Astrocyte (in vitro differentiated cells and primary cell): Measurements from ENCODE around the gene CDON.

Source experiments
- EZH2 ChIP-seq: IDR thresholded peaks from 2 replicates; pipeline ENCODE4 v1.6.1; 2012; ENCODE audit warnings: mild to moderate bottlenecking, low read length, inconsistent platforms; ENCODE audit not compliant: insufficient read depth
- TF ChIP-seq, protein P1 (sequence below): IDR thresholded peaks from 2 replicates; pipeline ENCODE4 v1.5.1; 2011; ENCODE audit warnings: low read depth, mild to moderate bottlenecking, inconsistent platforms, low read length, moderate library complexity; ENCODE audit not compliant: insufficient read depth

GRCh38 chr11:126048197-126048596 is 14.5 kb downstream of the CDON start:
- TF ChIP-seq, protein P1, sequence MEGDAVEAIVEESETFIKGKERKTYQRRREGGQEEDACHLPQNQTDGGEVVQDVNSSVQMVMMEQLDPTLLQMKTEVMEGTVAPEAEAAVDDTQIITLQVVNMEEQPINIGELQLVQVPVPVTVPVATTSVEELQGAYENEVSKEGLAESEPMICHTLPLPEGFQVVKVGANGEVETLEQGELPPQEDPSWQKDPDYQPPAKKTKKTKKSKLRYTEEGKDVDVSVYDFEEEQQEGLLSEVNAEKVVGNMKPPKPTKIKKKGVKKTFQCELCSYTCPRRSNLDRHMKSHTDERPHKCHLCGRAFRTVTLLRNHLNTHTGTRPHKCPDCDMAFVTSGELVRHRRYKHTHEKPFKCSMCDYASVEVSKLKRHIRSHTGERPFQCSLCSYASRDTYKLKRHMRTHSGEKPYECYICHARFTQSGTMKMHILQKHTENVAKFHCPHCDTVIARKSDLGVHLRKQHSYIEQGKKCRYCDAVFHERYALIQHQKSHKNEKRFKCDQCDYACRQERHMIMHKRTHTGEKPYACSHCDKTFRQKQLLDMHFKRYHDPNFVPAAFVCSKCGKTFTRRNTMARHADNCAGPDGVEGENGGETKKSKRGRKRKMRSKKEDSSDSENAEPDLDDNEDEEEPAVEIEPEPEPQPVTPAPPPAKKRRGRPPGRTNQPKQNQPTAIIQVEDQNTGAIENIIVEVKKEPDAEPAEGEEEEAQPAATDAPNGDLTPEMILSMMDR = no peak
- TF ChIP-seq EZH2 = no peak
